Measurements from ENCODE around the gene MATCAP1.

DNA sequence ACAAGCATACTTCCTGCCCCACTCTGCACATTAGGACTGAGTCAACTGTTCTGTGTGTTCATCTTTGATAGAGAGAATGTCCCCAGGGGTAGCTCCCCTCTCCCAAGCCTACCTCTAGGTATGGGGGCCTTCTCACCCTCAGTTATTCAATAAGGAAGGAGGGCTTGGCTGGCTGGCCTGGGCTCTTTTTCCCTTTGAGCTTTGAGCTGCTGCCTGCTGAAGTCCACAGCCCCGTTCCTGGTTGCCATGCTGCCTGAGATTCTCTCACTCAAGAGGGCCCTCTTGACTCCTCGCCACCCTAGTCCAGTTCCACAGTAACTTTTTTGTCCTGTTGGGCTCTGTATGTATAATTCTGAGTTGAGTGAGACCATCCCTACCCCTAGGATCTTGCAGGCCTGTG is 38.0 kb downstream of the MATCAP1 start:
- TF ChIP-seq POLR2A (IDR thresholded peaks at IDR 0.05) (no peak), CTCF (IDR thresholded peaks at IDR 0.05) (no peak)
